B cell (primary cell): ENCODE results near the gene ERMARD. TPM values are rescaled to one million over a fixed set of nuclear protein-coding genes. Genes with fewer than 3 reads are reported as not detected.

ENCODE experiments used
- ATAC-seq: fragments of 200-7000 bp; cut with Tn5 transposase; one replicate; pipeline ENCODE4 v1.10.0; 2021; ENCODE audit warnings: low read depth, mild to moderate bottlenecking, moderate number of reproducible peaks, moderate library complexity
- CTCF ChIA-PET: fragments of 350-600 bp; sonication (Branson Sonifier 250); formaldehyde crosslinking; loops from one replicate; lab custom pipeline; 2021; ENCODE audit warnings: antibody characterized with exemption, inconsistent platforms; lab: Charles Lee
- POLR2A ChIA-PET: fragments of 350-600 bp; sonication (Branson Sonifier 250); formaldehyde crosslinking; loops from one replicate; lab custom pipeline; 2021; ENCODE audit warnings: antibody characterized with exemption; lab: Charles Lee
- DNase-seq: peaks from one replicate; pipeline ENCODE4 v3.0.0; 2013
- H2AFZ ChIP-seq: 2 replicates; pipeline ENCODE4 v1.6.1; 2012; ENCODE audit warnings: mild to moderate bottlenecking, low read depth, low read length; ENCODE audit not compliant: insufficient read depth, poor library complexity, severe bottlenecking
- H3K27ac ChIP-seq, 2 donors: 1 replicate in 1 of 2; 2 replicates in 1 of 2; pipeline ENCODE4 v1.5.1; 2012 to 2013; ENCODE audit warnings: low read length in 2 of 2, mild to moderate bottlenecking in 2 of 2, moderate library complexity in 1 of 2
- H3K27me3 ChIP-seq, 4 experiments: fragments of 200-600 bp in 1 of 4; sonication (generic) in 1 of 4; replicated peaks in 1 of 4; 1 replicate in 2 of 4; 2 replicates in 2 of 4; pipeline versions ENCODE4 v1.6.1 to v1.7.0; 2013 to 2016; ENCODE audit warnings: low read length in 3 of 4, mild to moderate bottlenecking in 2 of 4, mixed read lengths in 1 of 4, moderate library complexity in 1 of 4; ENCODE audit not compliant: insufficient read depth in 4 of 4, control insufficient read depth in 3 of 4; ENCODE audit errors: control extremely low read depth in 1 of 4
- H3K36me3 ChIP-seq, 2 experiments: replicated peaks in 1 of 2; 1 replicate in 1 of 2; 2 replicates in 1 of 2; pipeline versions ENCODE4 v1.6.1 to v1.7.1; 2013; ENCODE audit warnings: low read length in 1 of 2; ENCODE audit not compliant: insufficient read depth in 2 of 2, control insufficient read depth in 1 of 2; ENCODE audit errors: control extremely low read depth in 1 of 2, extremely low read depth in 1 of 2
- H3K4me1 ChIP-seq, 2 donors: fragments of 200-600 bp in 1 of 2; sonication (generic) in 1 of 2; 1 replicate in 1 of 2; 2 replicates in 1 of 2; pipeline versions ENCODE4 v1.5.1 to v1.6.1; 2013 to 2017; ENCODE audit warnings: low read length in 2 of 2; ENCODE audit not compliant: control insufficient read depth in 2 of 2, insufficient read depth in 2 of 2
- H3K4me2 ChIP-seq: replicated peaks from 2 replicates; pipeline ENCODE3; 2012; ENCODE audit warnings: mild to moderate bottlenecking, low read depth, low read length; ENCODE audit not compliant: poor library complexity, severe bottlenecking
- H3K4me3 ChIP-seq, 5 experiments: fragments of 200-600 bp in 1 of 5; sonication (generic) in 1 of 5; 1 replicate in 3 of 5; 2 replicates in 2 of 5; pipeline versions ENCODE4 v1.5.1 to v1.7.0; 2011 to 2016; ENCODE audit warnings: low read length in 4 of 5, mild to moderate bottlenecking in 4 of 5, low read depth in 2 of 5, control low read depth in 1 of 5, moderate library complexity in 1 of 5; ENCODE audit not compliant: insufficient read depth in 1 of 5; ENCODE audit errors: control extremely low read depth in 1 of 5, extremely low read depth in 1 of 5
- H3K79me2 ChIP-seq: fragments of 200-600 bp; sonication (generic); one replicate; pipeline ENCODE4 v1.6.0; 2016; ENCODE audit warnings: low read length; ENCODE audit not compliant: control insufficient read depth, insufficient read depth
- H3K9ac ChIP-seq: fragments of 200-600 bp; sonication (generic); 2 replicates; pipeline ENCODE4 v1.6.1; 2017; ENCODE audit warnings: mild to moderate bottlenecking, low read length, moderate library complexity
- H3K9me3 ChIP-seq, 3 donors: one replicate each; pipeline versions ENCODE4 v1.6.1 to v1.7.1; 2013; ENCODE audit warnings: low read length in 2 of 3; ENCODE audit not compliant: control insufficient read depth in 2 of 3, insufficient read depth in 1 of 3; ENCODE audit errors: control extremely low read depth in 1 of 3
- H4K20me1 ChIP-seq: 2 replicates; pipeline ENCODE4 v1.6.0; 2012; ENCODE audit warnings: mild to moderate bottlenecking, low read length; ENCODE audit not compliant: insufficient read depth, control insufficient read depth, poor library complexity, severe bottlenecking
- H3K27ac Mint-ChIP-seq: one replicate; pipeline ENCODE4 v1.8.0; 2021; ENCODE audit warnings: mixed read lengths
- H3K27me3 Mint-ChIP-seq: one replicate; pipeline ENCODE4 v1.8.0; 2021; ENCODE audit warnings: mixed read lengths
- H3K4me1 Mint-ChIP-seq: one replicate; pipeline ENCODE4 v1.8.0; 2021; ENCODE audit warnings: mixed read lengths
- H3K4me3 Mint-ChIP-seq: one replicate; pipeline ENCODE4 v1.8.0; 2021; ENCODE audit warnings: mixed read lengths
- H3K9me3 Mint-ChIP-seq: one replicate; pipeline ENCODE4 v1.8.0; 2022; ENCODE audit warnings: mixed read lengths; ENCODE audit not compliant: insufficient read depth
- CTCF ChIP-seq: fragments of 200-600 bp; IDR thresholded peaks from one replicate; pipeline ENCODE4 v1.8.0; 2022; ENCODE audit warnings: antibody characterized with exemption, mild to moderate bottlenecking
- EZH2 ChIP-seq: IDR thresholded peaks from 2 replicates; pipeline ENCODE4 v1.6.1; 2012; ENCODE audit warnings: borderline replicate concordance, low read depth, mild to moderate bottlenecking, moderate library complexity, low read length; ENCODE audit not compliant: insufficient read depth, poor library complexity, severe bottlenecking
- WGBS: methylation state at CpG from one replicate; pipeline ENCODE4 v1.1.5; 2013; ENCODE audit warnings: missing lambda C conversion rate; ENCODE audit not compliant: insufficient coverage; 5-methylcytosine and 5-hydroxymethylcytosine counted together
- intact Hi-C: fragments of 100-400 bp; cut with micrococcal nuclease; formaldehyde crosslinking; loops from one replicate; pipeline ENCODE4 v1.10.0; 2022
- polyA plus RNA-seq: library from polyadenylated mRNA; depleted of rRNA; stranded (reverse); fragments of >200 nt; gene quantifications from 2 replicates; pipeline ENCODE4 v1.2.3, GENCODE V29; 2012
- total RNA-seq, 2 donors: library from RNA; stranded (reverse); fragments of 120-200 nt in 1 of 2; gene quantifications; 1 replicate in 1 of 2; 2 replicates in 1 of 2; pipeline versions ENCODE4 v1.2.3 to v1.2.4, GENCODE V29; 2013 to 2022

ERMARD gene
- total and polyA plus RNA-seq, 2 donors (not counting 1 experiment from before 2014, with no cell fraction given): 42.8 to 65.1 TPM

DNA sequence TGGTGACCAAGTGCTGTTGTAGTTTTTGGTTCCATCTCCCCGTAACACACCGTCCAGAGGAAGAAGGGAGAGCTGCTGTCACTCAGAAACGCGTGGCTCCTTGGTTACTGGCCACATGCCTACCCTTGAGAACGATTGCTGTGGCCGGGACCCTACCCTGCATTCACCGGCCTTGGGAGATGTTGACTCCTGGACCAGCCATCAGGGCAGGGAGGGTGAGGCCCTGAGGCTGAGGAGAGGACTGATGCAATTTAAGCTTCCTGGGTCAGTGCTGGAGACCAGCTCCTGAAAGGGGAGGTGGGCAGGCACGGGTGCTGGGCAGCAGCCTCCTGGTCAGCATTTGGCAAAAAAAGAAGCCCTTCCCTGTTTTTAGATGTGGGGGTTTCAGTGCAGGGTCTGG lies 31.5 kb downstream of the ERMARD start:
- no peak for TF ChIP-seq CTCF
- no peak for TF ChIP-seq EZH2
- DNase-seq (no peak), ATAC-seq (no peak)
- Histone ChIP-seq H3K79me2 (no peaks in the 10 kb centered on the region), H3K4me2 (no peak overlapping the region), H3K27me3 (no peaks in the 10 kb centered on the region), H3K9me3 (no peaks in the 10 kb centered on the region), H3K27ac (no peak overlapping the region), H3K9ac (no peak overlapping the region), H4K20me1 (no peaks in the 10 kb centered on the region), H3K36me3 (peaks cover 7 to 10% of the 10 kb centered on the region in 2 experiments), H3K4me1 (no peaks in the 10 kb centered on the region), H3K4me3 (no peak overlapping the region), H2AFZ (no peak overlapping the region)
- no peaks in the 10 kb centered on the region for H3K9me3 Mint-ChIP-seq
- CTCF ChIA-PET: no interaction called here
- no peaks in the 10 kb centered on the region for H3K4me1 Mint-ChIP-seq
- no peak overlapping the region for H3K27ac Mint-ChIP-seq
- no peak overlapping the region for H3K4me3 Mint-ChIP-seq
- POLR2A ChIA-PET: no interaction called here
- intact Hi-C loops: no loop called here
- 98% methylated on average over 8 of the region's 8 CpGs for WGBS
- H3K27me3 Mint-ChIP-seq: no peaks in the 10 kb centered on the region

GRCh38 chr6:169783401-169783800 lies 32.0 kb downstream of the ERMARD start:
- CTCF ChIA-PET: no interaction called here
- no peak overlapping the region for H3K4me3 ChIP-seq
- no peaks in the 10 kb centered on the region for H3K9me3 Mint-ChIP-seq
- H3K4me2 ChIP-seq: no peak overlapping the region
- no peak overlapping the region for H3K27ac ChIP-seq
- no peaks in the 10 kb centered on the region for H3K9me3 ChIP-seq
- H3K36me3 ChIP-seq: peaks cover 7 to 10% of the 10 kb centered on the region in 2 experiments
- ATAC-seq: no peak
- H3K27me3 ChIP-seq: no peaks in the 10 kb centered on the region
- no peak for DNase-seq
- no peaks in the 10 kb centered on the region for H4K20me1 ChIP-seq
- no peak overlapping the region for H3K27ac Mint-ChIP-seq
- POLR2A ChIA-PET: no interaction called here
- no peak overlapping the region for H3K9ac ChIP-seq
- H3K27me3 Mint-ChIP-seq: no peaks in the 10 kb centered on the region
- no peak overlapping the region for H2AFZ ChIP-seq
- TF ChIP-seq CTCF: no peak
- no peak for TF ChIP-seq EZH2
- WGBS: 90% methylated on average over 9 of the region's 9 CpGs
- H3K79me2 ChIP-seq: no peaks in the 10 kb centered on the region
- H3K4me3 Mint-ChIP-seq: no peak overlapping the region
- no peaks in the 10 kb centered on the region for H3K4me1 Mint-ChIP-seq
- no peaks in the 10 kb centered on the region for H3K4me1 ChIP-seq
- intact Hi-C loops: no loop called here
